ENCODE results near the gene CES2.

DNA sequence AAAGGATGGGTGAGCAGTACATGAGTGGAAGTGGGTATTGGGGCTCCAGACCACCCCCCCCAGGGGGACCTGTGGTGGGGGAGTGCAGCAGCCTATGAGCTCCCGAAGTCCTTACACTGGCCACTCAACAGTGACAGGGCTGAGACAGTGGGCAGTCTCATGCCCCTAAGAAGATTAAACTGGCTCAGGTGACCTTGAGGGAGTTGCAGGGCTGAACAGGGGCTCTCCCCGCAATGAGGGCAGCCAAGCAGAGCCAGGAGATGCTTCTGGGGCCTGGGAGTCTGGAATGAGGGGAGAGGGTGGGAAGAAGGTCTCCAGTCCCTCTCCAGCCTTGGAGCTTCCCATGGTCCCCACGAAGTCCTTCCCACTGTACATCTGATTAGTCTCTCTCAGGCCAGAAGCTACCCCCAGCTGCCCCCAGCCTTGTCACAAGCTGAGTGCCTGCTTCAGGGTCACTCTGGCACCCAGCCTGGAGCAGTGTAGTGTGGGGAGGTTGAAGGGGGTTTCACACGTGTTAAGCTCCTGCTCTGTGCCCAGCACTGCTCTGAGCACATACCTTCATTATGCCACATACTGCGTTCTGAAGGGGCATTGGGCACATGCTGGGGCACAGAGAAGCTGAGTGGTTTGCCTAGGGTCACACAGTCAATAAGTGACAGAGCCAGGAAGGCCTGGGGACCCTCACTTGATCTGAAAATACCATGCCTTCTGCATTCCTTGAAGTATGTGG is 15.6 kb upstream of the CES2 start:
- TF ChIP-seq CTCF (IDR thresholded peaks at IDR 0.05) (no peak), MAX (IDR thresholded peaks at IDR 0.05; ENCODE audit: low read depth) (no peak)

All from SK-N-SH (cell line).